Thoracic aorta (tissue), 2 donors: Measurements from ENCODE around the gene ERO1B. TPM values are rescaled to one million over a fixed set of nuclear protein-coding genes. Genes with fewer than 3 reads are reported as not detected.

Source experiments
- ATAC-seq: fragments of 150-250 bp; one replicate; pipeline ENCODE4 v1.8.0; 2017; ENCODE audit warnings: low read depth; ENCODE audit not compliant: insufficient number of reproducible peaks, low FRiP score
- DNase-seq: peaks from one replicate; pipeline ENCODE4 v3.0.0-alpha.2; 2020; ENCODE audit warnings: low spot score
- H3K27ac ChIP-seq, 2 donors: fragments of 200-600 bp; sonication (generic); 1 replicate in 1 of 2; 2 replicates in 1 of 2; pipeline ENCODE4 v1.5.1; 2016; ENCODE audit warnings: mild to moderate bottlenecking in 2 of 2, moderate library complexity in 2 of 2
- H3K27me3 ChIP-seq: fragments of 200-600 bp; sonication (generic); replicated peaks from 2 replicates; pipeline ENCODE4 v1.6.0; 2016; ENCODE audit warnings: mild to moderate bottlenecking; ENCODE audit not compliant: insufficient read depth
- H3K36me3 ChIP-seq: fragments of 200-600 bp; sonication (generic); one replicate; pipeline ENCODE4 v1.5.1; 2016
- H3K4me1 ChIP-seq, 2 donors: fragments of 200-600 bp; sonication (generic); 1 replicate in 1 of 2; 2 replicates in 1 of 2; pipeline versions ENCODE4 v1.5.1 to v1.6.0; 2016; ENCODE audit warnings: low read depth in 2 of 2, mild to moderate bottlenecking in 1 of 2; ENCODE audit not compliant: control insufficient read depth in 1 of 2
- H3K4me3 ChIP-seq: fragments of 200-600 bp; sonication (generic); 2 replicates; pipeline ENCODE4 v1.5.1; 2016; ENCODE audit warnings: mild to moderate bottlenecking
- H3K9me3 ChIP-seq: fragments of 200-600 bp; sonication (generic); 2 replicates; pipeline ENCODE4 v1.5.1; 2016
- CTCF ChIP-seq: fragments of 200-600 bp; sonication (generic); IDR thresholded peaks from one replicate; pipeline ENCODE4 v1.5.1; 2019; ENCODE audit warnings: antibody characterized with exemption
- total RNA-seq, 2 donors: library from RNA; depleted of rRNA; stranded (reverse); fragments of >200 nt; gene quantifications; one replicate each; pipeline versions ENCODE4 v1.1.0 to v1.2.3, GENCODE V29; 2016

The ERO1B gene
- total RNA-seq, 2 donors from 2014 or later = 20.8 to 33.3 TPM

- no peak for TF ChIP-seq CTCF
- no peak for DNase-seq
- no peak for ATAC-seq
- no peak overlapping the region for H3K27ac ChIP-seq
- H3K36me3 ChIP-seq = peaks cover 5% of the 10 kb centered on the region
- H3K4me3 ChIP-seq = no peak overlapping the region
- no peaks in the 10 kb centered on the region for H3K4me1 ChIP-seq
- peaks cover 23% of the 10 kb centered on the region for H3K9me3 ChIP-seq
- no peaks in the 10 kb centered on the region for H3K27me3 ChIP-seq
Measured at GRCh38 chr1:236258114-236258622, 23.6 kb downstream of the ERO1B start.

- no peak for TF ChIP-seq CTCF
- DNase-seq (no peak), ATAC-seq (no peak)
- H3K9me3 ChIP-seq = peaks cover 22% of the 10 kb centered on the region
- no peaks in the 10 kb centered on the region for H3K27me3 ChIP-seq
- H3K4me3 ChIP-seq = no peak overlapping the region
- H3K27ac ChIP-seq = no peak overlapping the region
- H3K36me3 ChIP-seq = peaks cover 3% of the 10 kb centered on the region
- H3K4me1 ChIP-seq = no peaks in the 10 kb centered on the region
Measured at GRCh38 chr1:236257216-236257615, 24.5 kb downstream of the ERO1B start.

GRCh38 chr1:236253918-236254637, 27.7 kb downstream of the ERO1B start:
- no peak overlapping the region for H3K27ac ChIP-seq
- H3K9me3 ChIP-seq = peaks cover 16% of the 10 kb centered on the region
- H3K36me3 ChIP-seq = no peaks in the 10 kb centered on the region
- no peak for DNase-seq
- no peaks in the 10 kb centered on the region for H3K4me1 ChIP-seq
- ATAC-seq = no peak
- H3K4me3 ChIP-seq = no peak overlapping the region
- H3K27me3 ChIP-seq = no peaks in the 10 kb centered on the region
- no peak for TF ChIP-seq CTCF

DNA sequence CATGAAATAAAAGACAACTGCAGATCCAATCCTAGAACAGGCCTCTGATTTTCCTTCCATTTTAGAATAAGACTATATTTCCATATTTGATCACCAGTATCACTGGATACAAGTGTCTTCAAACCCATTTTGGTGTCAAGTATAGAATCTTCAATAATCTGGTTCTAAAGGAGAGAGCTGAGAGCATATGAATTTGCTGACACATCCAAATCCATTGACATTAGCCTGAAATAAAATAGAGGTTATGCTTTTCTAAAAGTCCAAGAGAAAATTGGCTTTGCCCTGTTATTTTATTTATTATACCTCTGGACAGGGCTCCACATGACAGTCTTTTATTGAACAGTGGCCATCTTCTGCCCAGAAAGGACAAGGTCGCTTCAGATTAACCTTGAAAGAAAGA, 28.6 kb downstream of the ERO1B start:
- no peaks in the 10 kb centered on the region for H3K4me1 ChIP-seq
- no peak overlapping the region for H3K27ac ChIP-seq
- H3K27me3 ChIP-seq = no peaks in the 10 kb centered on the region
- no peaks in the 10 kb centered on the region for H3K36me3 ChIP-seq
- TF ChIP-seq CTCF = no peak
- H3K4me3 ChIP-seq = no peak overlapping the region
- peaks cover 9% of the 10 kb centered on the region for H3K9me3 ChIP-seq
- ATAC-seq = no peak
- no peak for DNase-seq

DNA sequence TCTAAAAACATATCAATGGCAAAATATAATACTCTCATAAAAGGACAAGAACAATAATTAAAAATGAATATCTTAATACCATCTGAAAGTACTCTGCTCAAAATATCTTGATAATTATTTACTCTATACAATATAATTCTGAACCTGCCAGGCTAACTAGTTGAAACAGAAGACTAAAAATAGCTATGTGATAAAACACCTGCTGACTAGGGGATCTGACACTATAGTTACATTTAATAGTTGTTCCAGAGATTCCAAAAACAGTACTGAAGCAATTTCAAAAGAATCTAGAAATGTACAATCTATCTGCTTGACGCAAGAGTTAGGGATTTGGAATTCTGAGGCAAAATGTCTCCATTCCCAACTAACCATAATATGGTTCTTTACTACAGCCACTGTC, 30.2 kb downstream of the ERO1B start:
- Histone ChIP-seq H3K4me3 (no peak overlapping the region), H3K27ac (no peak overlapping the region), H3K36me3 (no peaks in the 10 kb centered on the region), H3K9me3 (no peaks in the 10 kb centered on the region), H3K27me3 (no peaks in the 10 kb centered on the region), H3K4me1 (no peaks in the 10 kb centered on the region)
- no peak for ATAC-seq
- no peak for DNase-seq
- no peak for TF ChIP-seq CTCF
